A673 (cell line): ENCODE results near the gene WTAP.

Experiments used
- EZH2 ChIP-seq: fragments of 200-600 bp; sonication (generic); IDR thresholded peaks from 2 replicates; pipeline ENCODE4 v1.6.1; 2017; ENCODE audit warnings: borderline replicate concordance, low read depth, mild to moderate bottlenecking, mixed read lengths, antibody characterized with exemption, low read length; ENCODE audit not compliant: poor library complexity, severe bottlenecking
- TF ChIP-seq, protein P1 (sequence below): fragments of 300-800, 200-600 bp; sonication (generic); conservative IDR thresholded peaks from 2 replicates; pipeline ENCODE4 v1.5.1; 2017; ENCODE audit warnings: low read depth, mild to moderate bottlenecking, antibody characterized with exemption, low read length, moderate library complexity, mixed read lengths

DNA sequence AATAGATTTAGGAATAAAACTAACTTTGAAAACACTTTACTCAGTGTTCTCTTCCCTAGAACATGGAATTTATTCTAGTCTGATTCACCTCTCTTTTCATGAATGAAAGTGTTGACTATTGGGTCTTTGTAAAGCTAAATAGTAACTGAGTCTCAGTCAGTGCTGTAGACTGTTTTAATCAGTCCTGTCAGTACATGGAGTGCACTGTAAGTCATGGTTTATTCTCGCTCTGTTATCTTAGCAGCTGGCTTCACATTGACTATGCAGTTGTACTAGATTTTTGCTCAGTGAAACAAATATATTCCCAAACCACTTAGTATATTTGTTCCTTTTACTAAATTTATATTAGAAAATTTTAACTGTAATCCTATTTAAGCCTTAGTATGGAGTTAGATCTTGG, 19.5 kb downstream of the WTAP start:
- TF ChIP-seq, protein P1, sequence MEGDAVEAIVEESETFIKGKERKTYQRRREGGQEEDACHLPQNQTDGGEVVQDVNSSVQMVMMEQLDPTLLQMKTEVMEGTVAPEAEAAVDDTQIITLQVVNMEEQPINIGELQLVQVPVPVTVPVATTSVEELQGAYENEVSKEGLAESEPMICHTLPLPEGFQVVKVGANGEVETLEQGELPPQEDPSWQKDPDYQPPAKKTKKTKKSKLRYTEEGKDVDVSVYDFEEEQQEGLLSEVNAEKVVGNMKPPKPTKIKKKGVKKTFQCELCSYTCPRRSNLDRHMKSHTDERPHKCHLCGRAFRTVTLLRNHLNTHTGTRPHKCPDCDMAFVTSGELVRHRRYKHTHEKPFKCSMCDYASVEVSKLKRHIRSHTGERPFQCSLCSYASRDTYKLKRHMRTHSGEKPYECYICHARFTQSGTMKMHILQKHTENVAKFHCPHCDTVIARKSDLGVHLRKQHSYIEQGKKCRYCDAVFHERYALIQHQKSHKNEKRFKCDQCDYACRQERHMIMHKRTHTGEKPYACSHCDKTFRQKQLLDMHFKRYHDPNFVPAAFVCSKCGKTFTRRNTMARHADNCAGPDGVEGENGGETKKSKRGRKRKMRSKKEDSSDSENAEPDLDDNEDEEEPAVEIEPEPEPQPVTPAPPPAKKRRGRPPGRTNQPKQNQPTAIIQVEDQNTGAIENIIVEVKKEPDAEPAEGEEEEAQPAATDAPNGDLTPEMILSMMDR = no peak
- no peak for TF ChIP-seq EZH2
